Measurements from ENCODE around the gene EEFSEC. TPM values are rescaled to one million over a fixed set of nuclear protein-coding genes. Genes with fewer than 3 reads are reported as not detected.

The EEFSEC gene
- total and polyA plus RNA-seq, 2 of the 8 experiments (the other 6 are each of a cell fraction or from before 2014, with no cell fraction given), result 13.1 to 19.8 TPM

DNA sequence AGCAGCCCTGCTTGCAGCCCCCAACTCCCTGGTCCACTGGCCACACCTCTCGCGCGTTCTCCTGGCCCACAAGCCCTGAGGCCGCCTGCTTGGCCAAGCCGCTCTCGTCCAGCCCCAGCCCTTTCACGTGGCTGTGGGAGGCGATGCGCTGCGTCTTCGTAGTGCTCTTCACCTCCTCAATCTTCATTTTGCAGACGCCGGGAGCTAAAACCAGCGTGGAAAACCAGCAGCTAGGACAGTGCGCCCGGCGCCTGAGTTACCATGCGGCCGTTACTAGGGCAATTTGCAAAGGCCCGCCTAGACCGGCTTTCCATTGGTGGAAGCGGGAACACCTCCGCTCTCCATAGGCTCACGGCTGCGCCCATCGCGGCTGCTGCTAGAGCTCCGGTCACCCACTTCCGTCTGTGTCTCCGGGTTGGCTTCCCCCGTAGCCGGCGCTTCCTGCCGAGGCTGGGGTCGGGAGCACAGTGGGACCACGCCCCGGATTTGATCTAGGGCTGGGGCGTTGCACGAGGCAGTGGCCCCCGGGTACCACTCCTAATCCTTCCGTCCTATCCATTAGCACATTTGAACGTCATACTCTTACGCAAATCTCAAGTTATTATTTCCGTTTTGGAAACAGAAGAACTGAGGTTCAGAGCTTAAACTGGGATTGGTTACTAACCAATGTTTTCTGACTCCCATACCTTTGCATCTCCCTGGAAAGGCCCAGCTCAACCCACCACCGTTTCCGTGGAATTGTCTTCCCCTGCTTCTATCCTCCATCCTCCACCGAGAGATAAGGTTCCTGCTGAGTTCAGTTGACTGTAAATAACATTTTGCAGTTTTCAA is 29.5 kb upstream of the EEFSEC start, which contains the start of gene RUVBL1:
Gene RUVBL1, minus strand, starts transcription at position 275 of the 831 bp plus-strand sequence. Its CDS starts 88 bp downstream, at position 187.
- ChIA-PET POLR2A (ENCODE audit: partially characterized antibody) (interaction anchor here (0.6 to 2.2 kb wide), 23 partner anchors 9 to 366 kb away, joined by 3 to 13 read pairs (median 4); partner anchors contain the start of gene EEFSEC), CTCF (ENCODE audit: partially characterized antibody) (interaction anchor here (0.9 to 3.0 kb wide), 6 partner anchors 10 to 102 kb away, joined by 3 to 10 read pairs (median 4); no protein-coding TSS in a partner anchor)
- Histone ChIP-seq H4K5ac (ENCODE audit: insufficient read length, low read depth, low read length) (peak within 1 kb of the TSS; percentile 89), H2BK120ac (replicated peaks; ENCODE audit: low read depth, low read length) (no peak within 1 kb of the TSS), H3K79me2 (ENCODE audit: control insufficient read depth in 1 of 2, insufficient read depth in 2 of 2, low read length in 2 of 2) (peaks cover 9 to 30% of the 10 kb centered on the region in 2 experiments), H3K18ac (ENCODE audit: extremely low read depth, low read length) (peak within 1 kb of the TSS; percentile 97), H3K56ac (replicated peaks; ENCODE audit: insufficient read length, low read depth, low read length) (peak within 1 kb of the TSS; percentile 86), H2BK5ac (ENCODE audit: low read depth, low read length) (peak within 1 kb of the TSS; percentile 98), H3K4me3 (ENCODE audit: extremely low read depth in 1 of 4, insufficient read depth in 2 of 4, low read depth in 3 of 4, low read length in 4 of 4) (peak within 1 kb of the TSS; percentile 93 to 96 (median 95)), H3K36me3 (ENCODE audit: control insufficient read depth in 2 of 4, insufficient read depth in 4 of 4, low read length in 3 of 4) (peaks cover 0 to 9% (median 2%) of the 10 kb centered on the region in 4 experiments; a peak in 4 of 8 replicates), H2BK20ac (ENCODE audit: low read length) (no peak within 1 kb of the TSS), H2BK12ac (ENCODE audit: low read depth, low read length) (0 out of 2 replicates have a peak within 1 kb of the TSS, but pooled peaks have one; percentile 43), H2BK15ac (ENCODE audit: low read length) (no peak within 1 kb of the TSS), H3K4ac (replicated peaks; ENCODE audit: insufficient read length, low read depth, low read length) (peak within 1 kb of the TSS; percentile 90), H2AK5ac (ENCODE audit: low read depth, low read length) (no peak within 1 kb of the TSS), H3K14ac (ENCODE audit: insufficient read length) (no peak within 1 kb of the TSS), H3K23me2 (ENCODE audit: low read depth, low read length) (peaks cover 2% of the 10 kb centered on the region; the same call in 1 of the 2 replicates), H4K91ac (replicated peaks; ENCODE audit: insufficient read length, low read length) (peak within 1 kb of the TSS; percentile 75), H3K9me3 (ENCODE audit: insufficient read depth in 2 of 2, low read depth in 1 of 2, low read length in 1 of 2) (no peaks in the 10 kb centered on the region), H3K9ac (replicated peaks in 1 of 4; ENCODE audit: extremely low read depth in 1 of 4, low read depth in 3 of 4, low read length in 3 of 4) (peak within 1 kb of the TSS; percentile 75 to 98 (median 96)), H4K20me1 (replicated peaks in 1 of 2; ENCODE audit: control insufficient read depth in 1 of 2, insufficient read depth in 2 of 2, low read length in 2 of 2) (no peaks in the 10 kb centered on the region), H3K79me1 (ENCODE audit: low read depth, low read length) (peaks cover 4% of the 10 kb centered on the region; the same call in 1 of the 2 replicates), H2AFZ (ENCODE audit: low read length) (peak within 1 kb of the TSS; percentile 97), H3K4me1 (replicated peaks in 1 of 4; ENCODE audit: control insufficient read depth in 3 of 4, insufficient read depth in 4 of 4, low read length in 3 of 4) (no peaks in the 10 kb centered on the region; a peak in 2 of 7 replicates), H3K27me3 (replicated peaks in 1 of 4; ENCODE audit: control insufficient read depth in 3 of 4, extremely low read depth in 1 of 4, insufficient read depth in 3 of 4, low read length in 3 of 4) (peaks cover 0 to 4% (median 0%) of the 10 kb centered on the region in 4 experiments; a peak in 1 of 7 replicates), H3K27ac (ENCODE audit: low read depth, low read length) (peak within 1 kb of the TSS; percentile 95), H3K4me2 (ENCODE audit: insufficient read depth in 1 of 2, low read depth in 2 of 2, low read length in 2 of 2) (peak within 1 kb of the TSS; percentile 74 to 77), H3K23ac (ENCODE audit: insufficient read length) (no peak within 1 kb of the TSS), H4K8ac (ENCODE audit: extremely low read depth, insufficient read depth, low read length) (peak within 1 kb of the TSS; percentile 97; the same call in 1 of the 2 replicates)
- peak; percentile 7 for FAIRE-seq
- 8% methylated on average over 41 of the region's 47 CpGs; no CpG with 5 or more reads in 1 of the 2 experiments for WGBS, 2 experiments (ENCODE audit: extremely low coverage in 1 of 2, insufficient coverage in 1 of 2, insufficient read length in 1 of 2, insufficient replicate concordance in 2 of 2, low coverage in 1 of 2, low lambda C conversion rate in 2 of 2, missing lambda C conversion rate in 1 of 2)
- peak; percentile 90 to 94 for DNase-seq (ENCODE audit: low read depth in 1 of 2, low spot score in 2 of 2)
- TF ChIP-seq BACH1 (IDR thresholded peaks at IDR 0.05; ENCODE audit: low read length) (no peak), CREB1 (IDR thresholded peaks at IDR 0.05) (peak; percentile 67; the same call in 1 of the 2 replicates), TCF12 (IDR thresholded peaks at IDR 0.05; ENCODE audit: low read depth, low read length) (no peak), RNF2 (IDR thresholded peaks at IDR 0.05; ENCODE audit: borderline replicate concordance, low read depth, low read length, missing control alignments, poor library complexity, severe bottlenecking) (no peak), EZH2 (IDR thresholded peaks at IDR 0.05; ENCODE audit: low read depth, low read length, severe bottlenecking) (no peak), POLR2A (IDR thresholded peaks at IDR 0.05; ENCODE audit: control extremely low read depth in 1 of 2, low read depth in 2 of 2, low read length in 2 of 2) (peak; percentile 85 to 90), GABPA (IDR thresholded peaks at IDR 0.05; ENCODE audit: borderline replicate concordance, insufficient read depth, low read length) (peak; percentile 99)
- TF ChIP-seq, protein P1, sequence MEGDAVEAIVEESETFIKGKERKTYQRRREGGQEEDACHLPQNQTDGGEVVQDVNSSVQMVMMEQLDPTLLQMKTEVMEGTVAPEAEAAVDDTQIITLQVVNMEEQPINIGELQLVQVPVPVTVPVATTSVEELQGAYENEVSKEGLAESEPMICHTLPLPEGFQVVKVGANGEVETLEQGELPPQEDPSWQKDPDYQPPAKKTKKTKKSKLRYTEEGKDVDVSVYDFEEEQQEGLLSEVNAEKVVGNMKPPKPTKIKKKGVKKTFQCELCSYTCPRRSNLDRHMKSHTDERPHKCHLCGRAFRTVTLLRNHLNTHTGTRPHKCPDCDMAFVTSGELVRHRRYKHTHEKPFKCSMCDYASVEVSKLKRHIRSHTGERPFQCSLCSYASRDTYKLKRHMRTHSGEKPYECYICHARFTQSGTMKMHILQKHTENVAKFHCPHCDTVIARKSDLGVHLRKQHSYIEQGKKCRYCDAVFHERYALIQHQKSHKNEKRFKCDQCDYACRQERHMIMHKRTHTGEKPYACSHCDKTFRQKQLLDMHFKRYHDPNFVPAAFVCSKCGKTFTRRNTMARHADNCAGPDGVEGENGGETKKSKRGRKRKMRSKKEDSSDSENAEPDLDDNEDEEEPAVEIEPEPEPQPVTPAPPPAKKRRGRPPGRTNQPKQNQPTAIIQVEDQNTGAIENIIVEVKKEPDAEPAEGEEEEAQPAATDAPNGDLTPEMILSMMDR (IDR thresholded peaks at IDR 0.05; ENCODE audit: control extremely low read depth in 1 of 3, insufficient read depth in 1 of 3, low read depth in 1 of 3, low read length in 3 of 3), result no peak
